GM12878 (cell line): Measurements from ENCODE around the gene NCMAP. TPM values are rescaled to one million over a fixed set of nuclear protein-coding genes. Genes with fewer than 3 reads are reported as not detected.

Experiments
- DPF2 ChIP-seq: fragments of 450-650 bp; IDR thresholded peaks from 2 replicates; pipeline ENCODE4 v1.6.1; 2017; ENCODE audit warnings: mild to moderate bottlenecking
- EP300 ChIP-seq, 2 experiments: fragments of 150-350 bp in 1 of 2; IDR thresholded peaks; 2 replicates each; pipeline ENCODE4 v1.6.1; 2011 to 2012; ENCODE audit warnings: low read depth in 2 of 2, low read length in 2 of 2, borderline replicate concordance in 1 of 2, improper control_type of control experiment in 1 of 2, inconsistent platforms in 1 of 2; ENCODE audit not compliant: control insufficient read depth in 1 of 2
- ETV6 ChIP-seq, 2 experiments: fragments of 450-650 bp in 1 of 2; IDR thresholded peaks in 1 of 2; conservative IDR thresholded peaks in 1 of 2; 2 replicates each; pipeline ENCODE4 v1.6.1; 2014; ENCODE audit warnings: antibody characterized with exemption in 1 of 2, borderline replicate concordance in 1 of 2, low read depth in 1 of 2, mild to moderate bottlenecking in 1 of 2, moderate library complexity in 1 of 2
- GATAD2B ChIP-seq: fragments of 450-650 bp; conservative IDR thresholded peaks from 2 replicates; pipeline ENCODE4 v1.6.1; 2017; ENCODE audit warnings: low read depth, mild to moderate bottlenecking, moderate library complexity
- NFIC ChIP-seq: IDR thresholded peaks from 2 replicates; pipeline ENCODE4 v1.6.1; 2012; ENCODE audit warnings: low read depth, mild to moderate bottlenecking, inconsistent platforms, low read length, moderate library complexity
- SP1 ChIP-seq: IDR thresholded peaks from one replicate; pipeline ENCODE4 v1.6.1; 2011; ENCODE audit warnings: low read depth, low read length
- TAF1 ChIP-seq: IDR thresholded peaks from 2 replicates; pipeline ENCODE4 v1.6.1; 2011; ENCODE audit warnings: mild to moderate bottlenecking, low read depth, low read length, borderline replicate concordance
- TBL1XR1 ChIP-seq: IDR thresholded peaks from 2 replicates; pipeline ENCODE4 v1.6.1; 2012; ENCODE audit warnings: low read depth, low read length, improper control_type of control experiment
- polyA plus RNA-seq, 11 experiments: library from polyadenylated mRNA; depleted of rRNA in 4 of 11; unstranded in 6 of 11; stranded (reverse) in 5 of 11; fragments of >200 nt; fragmentation: Nextera tagmentation in 4 of 11; fragmentation: Illumina TruSeq in 1 of 11; extraction: Ambion mirVana in 4 of 11; extraction: Trizol in 1 of 11; gene quantifications; 1 replicate in 1 of 11; 2 replicates in 10 of 11; pipeline versions ENCODE4 v1.2.1 to v1.2.3, GENCODE V29; 2011 to 2016; ENCODE audit warnings: inconsistent platforms in 2 of 11, missing spikeins in 2 of 11, low read depth in 1 of 11
- total RNA-seq, 4 experiments: library from RNA; depleted of rRNA in 3 of 4; stranded (reverse); fragments of >200 nt in 3 of 4; fragmentation: Illumina TruSeq in 1 of 4; extraction: Trizol in 1 of 4; gene quantifications; 2 replicates each; pipeline versions ENCODE4 v1.2.1 to v1.2.3, GENCODE V29; 2013 to 2021
- TF ChIP-seq, protein P1 (sequence below): IDR thresholded peaks from 2 replicates; pipeline ENCODE4 v1.6.1; 2011; ENCODE audit warnings: low read depth, mild to moderate bottlenecking, low read length, moderate library complexity, borderline replicate concordance; ENCODE audit errors: extremely low read depth
- TF ChIP-seq, protein P2 (sequence below): fragments of 450-650 bp; IDR thresholded peaks from 2 replicates; pipeline ENCODE4 v1.6.1; 2018; ENCODE audit warnings: borderline replicate concordance, mild to moderate bottlenecking; ENCODE audit not compliant: partially characterized antibody

NCMAP gene
- total and polyA plus RNA-seq, 10 of the 15 experiments (the other 5 are each of a cell fraction or from before 2014, with no cell fraction given), result not detected

- TF ChIP-seq, protein P1, sequence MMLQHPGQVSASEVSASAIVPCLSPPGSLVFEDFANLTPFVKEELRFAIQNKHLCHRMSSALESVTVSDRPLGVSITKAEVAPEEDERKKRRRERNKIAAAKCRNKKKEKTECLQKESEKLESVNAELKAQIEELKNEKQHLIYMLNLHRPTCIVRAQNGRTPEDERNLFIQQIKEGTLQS, result peak; percentile 34; the same call in 1 of the 2 replicates
- TF ChIP-seq ETV6 (conservative IDR thresholded peaks at IDR 0.05 in 1 of 2, IDR thresholded peaks at IDR 0.05 in 1 of 2; ENCODE audit: borderline replicate concordance in 1 of 2, low read depth in 1 of 2) (peak in 1 of 2 experiments; percentile 33; a peak in 1 of 4 replicates), TAF1 (peak; percentile 55; the same call in 1 of the 2 replicates), GATAD2B (no peak; the same call in 1 of the 2 replicates), EP300 (IDR thresholded peaks at IDR 0.05; ENCODE audit: borderline replicate concordance in 1 of 2, control insufficient read depth in 1 of 2, low read depth in 2 of 2, low read length in 2 of 2) (peak in 1 of 2 experiments; percentile 52; a peak in 1 of 4 replicates), SP1 (peak; percentile 88), TBL1XR1 (peak; percentile 31; the same call in 1 of the 2 replicates), DPF2 (peak; percentile 28; the same call in 1 of the 2 replicates), NFIC (no peak)
- TF ChIP-seq, protein P2, sequence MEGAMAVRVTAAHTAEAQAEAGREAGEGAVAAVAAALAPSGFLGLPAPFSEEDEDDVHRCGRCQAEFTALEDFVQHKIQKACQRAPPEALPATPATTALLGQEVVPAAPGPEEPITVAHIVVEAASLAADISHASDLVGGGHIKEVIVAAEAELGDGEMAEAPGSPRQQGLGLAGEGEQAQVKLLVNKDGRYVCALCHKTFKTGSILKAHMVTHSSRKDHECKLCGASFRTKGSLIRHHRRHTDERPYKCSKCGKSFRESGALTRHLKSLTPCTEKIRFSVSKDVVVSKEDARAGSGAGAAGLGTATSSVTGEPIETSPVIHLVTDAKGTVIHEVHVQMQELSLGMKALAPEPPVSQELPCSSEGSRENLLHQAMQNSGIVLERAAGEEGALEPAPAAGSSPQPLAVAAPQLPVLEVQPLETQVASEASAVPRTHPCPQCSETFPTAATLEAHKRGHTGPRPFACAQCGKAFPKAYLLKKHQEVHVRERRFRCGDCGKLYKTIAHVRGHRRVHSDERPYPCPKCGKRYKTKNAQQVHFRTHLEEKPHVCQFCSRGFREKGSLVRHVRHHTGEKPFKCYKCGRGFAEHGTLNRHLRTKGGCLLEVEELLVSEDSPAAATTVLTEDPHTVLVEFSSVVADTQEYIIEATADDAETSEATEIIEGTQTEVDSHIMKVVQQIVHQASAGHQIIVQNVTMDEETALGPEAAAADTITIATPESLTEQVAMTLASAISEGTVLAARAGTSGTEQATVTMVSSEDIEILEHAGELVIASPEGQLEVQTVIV, result no peak
- TF ChIP-seq, all 136 proteins: peak for 59
Measured at GRCh38 chr1:24642481-24643362, 86.8 kb downstream of the NCMAP start, which contains the start of gene SRRM1 (continued).
